SHP77 treated with DMSO at 0.1 percent for 48 hours (cell line): ENCODE results near the gene RCAN2.
A peak's percentile ranks its signal among the peaks of the same experiment; 100 is the strongest.
"Not testable (repeated sequence)": the region's sequence is repeated elsewhere in the genome, so short reads cannot be mapped to it uniquely, and the experiment has no call there.

Experiments used
- DNase-seq: peaks from one replicate; lab custom pipeline; 2025; lab: John Stamatoyannopoulos, UW

RCAN2 gene

GRCh38 chr6:46440141-46440540 is 51.1 kb downstream of the RCAN2 start:
- no peak for DNase-seq

GRCh38 chr6:46438245-46438644 is 53.0 kb downstream of the RCAN2 start:
- no peak for DNase-seq

- DNase-seq: no peak
These were observed 53.5 kb downstream of the RCAN2 start for GRCh38 chr6:46437671-46438221.

- DNase-seq: no peak
These were observed 68.6 kb downstream of the RCAN2 start for GRCh38 chr6:46422619-46423018.

GRCh38 chr6:46421939-46422338 is 69.3 kb downstream of the RCAN2 start:
- no peak for DNase-seq

GRCh38 chr6:46420921-46421638 is 70.2 kb downstream of the RCAN2 start:
- DNase-seq: no peak

- peak; percentile 25 for DNase-seq
These were observed 71.7 kb downstream of the RCAN2 start for GRCh38 chr6:46419576-46420002.

- no peak for DNase-seq
These were observed 76.9 kb downstream of the RCAN2 start for GRCh38 chr6:46414398-46414797.

- no peak for DNase-seq
These were observed 78.6 kb downstream of the RCAN2 start for GRCh38 chr6:46412662-46413061.

- no peak for DNase-seq
These were observed 79.6 kb downstream of the RCAN2 start for GRCh38 chr6:46411456-46412197.

GRCh38 chr6:46410334-46410953 is 80.8 kb downstream of the RCAN2 start:
- peak; percentile 30 for DNase-seq

- no peak for DNase-seq
These were observed 83.3 kb downstream of the RCAN2 start for GRCh38 chr6:46407776-46408530.

- no peak for DNase-seq
These were observed 84.0 kb downstream of the RCAN2 start for GRCh38 chr6:46407246-46407645.

GRCh38 chr6:46405620-46406180 is 85.5 kb downstream of the RCAN2 start:
- not testable (repeated sequence) for DNase-seq

- DNase-seq: no peak
These were observed 90.4 kb downstream of the RCAN2 start for GRCh38 chr6:46400898-46401297.

- no peak for DNase-seq
These were observed 95.7 kb downstream of the RCAN2 start for GRCh38 chr6:46395530-46395929.

GRCh38 chr6:46393940-46394337 is 97.3 kb downstream of the RCAN2 start:
- no peak for DNase-seq

GRCh38 chr6:46393161-46393939 is 97.9 kb downstream of the RCAN2 start:
- no peak for DNase-seq

GRCh38 chr6:46392294-46392693 is 99.0 kb downstream of the RCAN2 start:
- DNase-seq: no peak

GRCh38 chr6:46390153-46390876 is 100.9 kb downstream of the RCAN2 start:
- DNase-seq: no peak
